Aorta (tissue), 5 donors: ENCODE data around the gene NOBOX. TPM values are rescaled to one million over a fixed set of nuclear protein-coding genes. Genes with fewer than 3 reads are reported as not detected.
"Not testable (repeated sequence)": the region's sequence is repeated elsewhere in the genome, so short reads cannot be mapped to it uniquely, and the experiment has no call there.

Source experiments
- ATAC-seq: fragments of 200-7000 bp; cut with Tn5 transposase; one replicate; pipeline ENCODE4 v1.9.1; 2022; ENCODE audit warnings: moderate library complexity; ENCODE audit not compliant: low FRiP score
- DNase-seq, 2 donors: peaks; one replicate each; pipeline ENCODE4 v3.0.0-alpha.2; 2020
- H3K27ac ChIP-seq, 2 donors: one replicate each; pipeline ENCODE4 v1.5.1; 2013; ENCODE audit warnings: low read length in 2 of 2, mild to moderate bottlenecking in 2 of 2, moderate library complexity in 2 of 2, control low read depth in 1 of 2, inconsistent platforms in 1 of 2, low read depth in 1 of 2
- H3K27me3 ChIP-seq, 2 donors: one replicate each; pipeline ENCODE4 v1.6.1; 2013; ENCODE audit warnings: control low read depth in 1 of 2, low read length in 1 of 2, mild to moderate bottlenecking in 1 of 2, moderate library complexity in 1 of 2; ENCODE audit not compliant: insufficient read depth in 2 of 2, control insufficient read depth in 1 of 2
- H3K36me3 ChIP-seq, 2 donors: one replicate each; pipeline ENCODE4 v1.6.1; 2013; ENCODE audit warnings: control low read depth in 1 of 2, low read length in 1 of 2, mild to moderate bottlenecking in 1 of 2; ENCODE audit not compliant: insufficient read depth in 2 of 2, control insufficient read depth in 1 of 2
- H3K4me1 ChIP-seq, 2 donors: one replicate each; pipeline ENCODE4 v1.6.1; 2013; ENCODE audit warnings: low read length in 2 of 2, control low read depth in 1 of 2, mild to moderate bottlenecking in 1 of 2, moderate library complexity in 1 of 2; ENCODE audit not compliant: insufficient read depth in 2 of 2, control insufficient read depth in 1 of 2
- H3K4me3 ChIP-seq, 2 donors: one replicate each; pipeline ENCODE4 v1.5.1; 2013; ENCODE audit warnings: low read length in 2 of 2, control low read depth in 1 of 2, mild to moderate bottlenecking in 1 of 2
- H3K9me3 ChIP-seq: one replicate; pipeline ENCODE4 v1.6.1; 2013; ENCODE audit warnings: mild to moderate bottlenecking, low read length; ENCODE audit not compliant: control insufficient read depth
- whole genome bisulfite sequencing, 2 donors: extraction: QIAGEN DNeasy Blood & Tissue Kit; methylation state at CpG; one replicate each; pipeline ENCODE4 v1.1.7; 2013; 5-methylcytosine and 5-hydroxymethylcytosine counted together
- intact Hi-C, 2 donors: fragments of 100-400 bp; cut with DNase I; formaldehyde crosslinking; loops; one replicate each; pipeline versions ENCODE4 v1.14.2 to v1.15.0; 2022
- polyA plus RNA-seq, 2 donors: library from polyadenylated mRNA; stranded (reverse); fragments of 200-250 nt; gene quantifications; one replicate each; pipeline ENCODE4 v1.2.3, GENCODE V29; 2013
- total RNA-seq, 2 donors: library from RNA; stranded (reverse); fragmentation: NEBNext Ultra II Directional; extraction: Animal tissue kit (Norgen Biotek cat#: 25700); gene quantifications; one replicate each; pipeline ENCODE4 v1.2.1, GENCODE V29; 2021
- donor health status: healthy with polysubstance abuse.
- donor health status: Bipolar disorder and iron deficiency.
- donor health status: DM: no; HTN: no; CAD: no.
- donor health status: DM: no; HTN: no; CAD: no.
- donor health status: DM: yes; HTN: yes; CAD: no.

NOBOX gene
- total and polyA plus RNA-seq, 4 donors = not detected

GRCh38 chr7:144418931-144419330, 15.4 kb upstream of the NOBOX start:
- 89 to 93% methylated on average over 4 of the region's 4 CpGs for WGBS, 2 donors
- H3K4me1 ChIP-seq = not testable (repeated sequence)

DNA sequence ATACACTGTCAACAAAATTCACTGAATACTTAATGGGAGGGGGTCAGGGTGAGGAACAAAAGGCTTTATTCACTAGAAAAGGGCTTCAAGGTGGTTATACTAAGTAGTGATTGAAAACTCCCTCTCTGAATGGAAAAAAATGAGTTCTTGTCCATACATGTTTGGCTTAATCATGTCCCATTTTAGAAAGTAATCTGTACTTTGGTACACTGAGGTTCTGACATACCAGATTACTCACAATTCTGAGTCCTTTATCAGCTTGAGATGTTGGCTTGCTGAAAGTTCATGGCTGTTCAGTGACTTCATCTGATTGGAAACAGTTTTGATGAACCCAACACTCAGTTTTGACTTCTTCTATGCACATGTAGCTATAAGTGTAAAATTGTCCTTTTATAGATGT, 12.8 kb upstream of the NOBOX start:
- no peaks in the 10 kb centered on the region for H3K36me3 ChIP-seq
- DNase-seq = no peak
- no peak overlapping the region for H3K27ac ChIP-seq
- no peak for ATAC-seq
- no peak overlapping the region for H3K4me3 ChIP-seq
- peaks cover 2% of the 10 kb centered on the region for H3K9me3 ChIP-seq
- intact Hi-C loops = no loop called here
- H3K27me3 ChIP-seq = no peaks in the 10 kb centered on the region
- no peaks in the 10 kb centered on the region for H3K4me1 ChIP-seq

More at GRCh38 chr7:144418931-144419330, 15.4 kb upstream of the NOBOX start:
- H3K36me3 ChIP-seq, H3K27ac ChIP-seq, DNase-seq, H3K9me3 ChIP-seq, intact Hi-C loops, H3K27me3 ChIP-seq, H3K4me3 ChIP-seq, ATAC-seq: not testable (repeated sequence)

- no peaks in the 10 kb centered on the region for H3K36me3 ChIP-seq
- no peaks in the 10 kb centered on the region for H3K27me3 ChIP-seq
- H3K4me1 ChIP-seq = no peaks in the 10 kb centered on the region
- H3K4me3 ChIP-seq = no peak overlapping the region
- peaks cover 2% of the 10 kb centered on the region for H3K9me3 ChIP-seq
- intact Hi-C loops = no loop called here
- DNase-seq (no peak), ATAC-seq (no peak)
- no peak overlapping the region for H3K27ac ChIP-seq
Observed at GRCh38 chr7:144415858-144416257, 12.4 kb upstream of the NOBOX start.

- peaks cover 0 to 3% of the 10 kb centered on the region in 2 donors for H3K27me3 ChIP-seq
- no peak overlapping the region for H3K27ac ChIP-seq
- peaks cover 2% of the 10 kb centered on the region for H3K9me3 ChIP-seq
- H3K4me1 ChIP-seq = no peaks in the 10 kb centered on the region
- ATAC-seq (no peak), DNase-seq (no peak)
- H3K4me3 ChIP-seq = no peak overlapping the region
- intact Hi-C loops = no loop called here
- H3K36me3 ChIP-seq = no peaks in the 10 kb centered on the region
- WGBS, 2 donors = 59 to 89% methylated on average over 3 of the region's 3 CpGs
Observed at GRCh38 chr7:144414815-144415214, 11.3 kb upstream of the NOBOX start.

GRCh38 chr7:144410441-144410840, 6.9 kb upstream of the NOBOX start:
- Histone ChIP-seq H3K27me3 (peaks cover 0 to 3% of the 10 kb centered on the region in 2 donors), H3K9me3 (no peaks in the 10 kb centered on the region), H3K4me1 (no peaks in the 10 kb centered on the region), H3K27ac (no peak overlapping the region), H3K36me3 (no peaks in the 10 kb centered on the region), H3K4me3 (no peak overlapping the region)
- intact Hi-C loops = no loop called here
- WGBS, 2 donors = 29 to 49% methylated on average over 4 of the region's 4 CpGs
- ATAC-seq = no peak
- DNase-seq = no peak

DNA sequence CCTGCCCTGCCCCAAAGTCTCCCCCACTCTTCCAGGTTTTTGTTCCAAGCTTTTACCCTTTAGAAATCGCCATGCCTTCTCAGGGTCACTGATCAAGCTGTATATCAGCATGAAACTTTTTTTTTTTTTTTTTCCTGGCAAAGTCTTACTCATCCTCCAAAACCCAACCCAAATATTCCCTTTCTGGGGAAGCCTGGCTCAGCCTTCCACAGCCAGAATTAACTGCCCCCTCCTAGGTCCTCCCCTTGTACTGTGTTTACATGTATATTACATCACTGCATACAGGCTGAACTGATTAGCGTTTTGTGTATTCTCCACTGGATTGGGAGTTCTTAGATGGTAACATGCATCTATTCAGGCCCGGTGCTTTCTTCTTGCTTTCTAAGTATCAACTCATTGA, 4.6 kb upstream of the NOBOX start:
- intact Hi-C loops = no loop called here
- ATAC-seq (no peak), DNase-seq (no peak)
- Histone ChIP-seq H3K4me1 (no peaks in the 10 kb centered on the region), H3K4me3 (no peak overlapping the region), H3K36me3 (no peaks in the 10 kb centered on the region), H3K27me3 (peaks cover 0 to 3% of the 10 kb centered on the region in 2 donors), H3K9me3 (no peaks in the 10 kb centered on the region), H3K27ac (no peak overlapping the region)
- WGBS, 2 donors = 64 to 73% methylated on average over 3 of the region's 3 CpGs

- Histone ChIP-seq H3K27me3 (peaks cover 0 to 3% of the 10 kb centered on the region in 2 donors), H3K36me3 (no peaks in the 10 kb centered on the region), H3K27ac (no peak overlapping the region), H3K4me3 (no peak overlapping the region), H3K9me3 (no peaks in the 10 kb centered on the region), H3K4me1 (no peaks in the 10 kb centered on the region)
- DNase-seq = no peak
- intact Hi-C loops = no loop called here
- WGBS, 2 donors = 58 to 62% methylated on average over 12 of the region's 12 CpGs
- ATAC-seq = no peak
Observed at GRCh38 chr7:144407266-144407931, 3.9 kb upstream of the NOBOX start.

DNA sequence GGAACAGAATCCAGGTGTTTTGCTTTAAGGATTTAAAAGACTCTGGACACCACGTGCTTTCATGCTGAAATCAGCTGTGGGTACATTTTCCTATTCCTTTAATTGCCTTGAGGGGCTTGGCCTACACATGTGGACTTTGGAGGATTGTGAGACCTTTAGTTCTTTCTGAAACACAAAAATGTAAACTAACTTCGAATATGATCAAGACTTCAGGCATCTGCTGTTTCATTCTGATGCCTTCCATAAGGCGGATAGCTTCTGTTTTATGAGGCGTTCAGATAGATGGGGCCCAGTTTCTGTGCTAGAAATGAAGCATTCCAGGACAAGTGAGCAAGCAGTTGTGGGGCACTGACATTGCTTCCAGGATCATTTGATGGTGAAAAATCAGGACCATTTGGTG, 1.5 kb upstream of the NOBOX start:
- H3K36me3 ChIP-seq = no peaks in the 10 kb centered on the region
- H3K27me3 ChIP-seq = no peaks in the 10 kb centered on the region
- ATAC-seq (no peak), DNase-seq (no peak)
- WGBS, 2 donors = 87 to 90% methylated on average over 4 of the region's 4 CpGs
- H3K9me3 ChIP-seq = no peaks in the 10 kb centered on the region
- H3K4me3 ChIP-seq = no peak overlapping the region
- H3K27ac ChIP-seq = no peak overlapping the region
- intact Hi-C loops = no loop called here
- no peaks in the 10 kb centered on the region for H3K4me1 ChIP-seq

- H3K27me3 ChIP-seq = no peaks in the 10 kb centered on the region
- no peak overlapping the region for H3K4me3 ChIP-seq
- ATAC-seq = no peak
- H3K27ac ChIP-seq = no peak overlapping the region
- H3K36me3 ChIP-seq = no peaks in the 10 kb centered on the region
- intact Hi-C loops = no loop called here
- H3K4me1 ChIP-seq = no peaks in the 10 kb centered on the region
- DNase-seq = no peak
- 95 to 99% methylated on average over 6 to 11 of the region's 11 CpGs for WGBS, 2 donors
- H3K9me3 ChIP-seq = no peaks in the 10 kb centered on the region
Observed at GRCh38 chr7:144403102-144403501, 391 bp downstream of the NOBOX start.
